Nephron (organoid): ENCODE measurements around the gene FLT3.
"Not testable (repeated sequence)": the region's sequence is repeated elsewhere in the genome, so short reads cannot be mapped to it uniquely, and the experiment has no call there.

Experiments
- H3K27ac Mint-ChIP-seq, 3 experiments: 2 replicates each; pipeline ENCODE4 v1.8.0; 2020; ENCODE audit warnings: mixed read lengths in 3 of 3, mild to moderate bottlenecking in 2 of 3, moderate library complexity in 1 of 3
- H3K27me3 Mint-ChIP-seq: 2 replicates; pipeline ENCODE4 v1.8.0; 2021; ENCODE audit warnings: low read depth, mild to moderate bottlenecking, moderate library complexity, mixed read lengths
- H3K36me3 Mint-ChIP-seq: 2 replicates; pipeline ENCODE4 v1.8.0; 2020; ENCODE audit warnings: low read depth, mixed read lengths
- H3K4me1 Mint-ChIP-seq: 2 replicates; pipeline ENCODE4 v1.8.0; 2020; ENCODE audit warnings: mixed read lengths
- H3K4me3 Mint-ChIP-seq, 3 experiments: 2 replicates each; pipeline ENCODE4 v1.8.0; 2020; ENCODE audit warnings: mild to moderate bottlenecking in 3 of 3, mixed read lengths in 3 of 3, moderate library complexity in 2 of 3
- H3K9me3 Mint-ChIP-seq: 2 replicates; pipeline ENCODE4 v1.8.0; 2020; ENCODE audit warnings: mixed read lengths
- TF ChIP-seq, protein P1 (sequence below), 3 experiments: fragments of 200-600 bp; sonication (generic); IDR thresholded peaks; one replicate each; pipeline ENCODE4 v1.5.0; 2021; ENCODE audit warnings: antibody characterized with exemption in 3 of 3; ENCODE audit not compliant: unreplicated experiment in 3 of 3

FLT3 gene

DNA sequence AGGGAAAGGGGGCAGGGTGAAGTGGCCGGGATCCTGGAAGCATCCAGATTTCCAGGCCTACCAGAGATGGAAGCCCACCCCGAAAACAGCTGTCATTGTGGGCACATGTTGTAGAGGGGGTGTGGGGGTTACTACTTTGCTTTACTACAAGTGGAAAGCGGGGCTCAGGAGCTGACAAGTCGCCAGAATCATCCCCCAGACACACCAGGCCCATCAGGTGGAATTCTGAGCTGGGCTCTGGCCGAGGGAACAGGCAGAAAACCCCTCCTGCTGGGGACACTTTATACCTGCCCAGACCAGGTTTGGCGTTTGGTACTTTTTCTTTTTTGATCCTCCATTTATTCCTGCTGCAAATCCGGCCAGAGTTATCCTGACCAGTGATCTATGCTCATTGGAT is 135.0 kb downstream of the FLT3 start:
- Mint-ChIP-seq H3K4me3 (peak overlapping the region in 2 of 3 experiments; percentile 63 to 65), H3K27me3 (peaks cover 100% of the 10 kb centered on the region), H3K27ac (no peak overlapping the region), H3K4me1 (peaks cover 20% of the 10 kb centered on the region), H3K9me3 (no peaks in the 10 kb centered on the region), H3K36me3 (no peaks in the 10 kb centered on the region)
- TF ChIP-seq, protein P1, sequence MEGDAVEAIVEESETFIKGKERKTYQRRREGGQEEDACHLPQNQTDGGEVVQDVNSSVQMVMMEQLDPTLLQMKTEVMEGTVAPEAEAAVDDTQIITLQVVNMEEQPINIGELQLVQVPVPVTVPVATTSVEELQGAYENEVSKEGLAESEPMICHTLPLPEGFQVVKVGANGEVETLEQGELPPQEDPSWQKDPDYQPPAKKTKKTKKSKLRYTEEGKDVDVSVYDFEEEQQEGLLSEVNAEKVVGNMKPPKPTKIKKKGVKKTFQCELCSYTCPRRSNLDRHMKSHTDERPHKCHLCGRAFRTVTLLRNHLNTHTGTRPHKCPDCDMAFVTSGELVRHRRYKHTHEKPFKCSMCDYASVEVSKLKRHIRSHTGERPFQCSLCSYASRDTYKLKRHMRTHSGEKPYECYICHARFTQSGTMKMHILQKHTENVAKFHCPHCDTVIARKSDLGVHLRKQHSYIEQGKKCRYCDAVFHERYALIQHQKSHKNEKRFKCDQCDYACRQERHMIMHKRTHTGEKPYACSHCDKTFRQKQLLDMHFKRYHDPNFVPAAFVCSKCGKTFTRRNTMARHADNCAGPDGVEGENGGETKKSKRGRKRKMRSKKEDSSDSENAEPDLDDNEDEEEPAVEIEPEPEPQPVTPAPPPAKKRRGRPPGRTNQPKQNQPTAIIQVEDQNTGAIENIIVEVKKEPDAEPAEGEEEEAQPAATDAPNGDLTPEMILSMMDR (IDR thresholded peaks at IDR 0.05; ENCODE audit: unreplicated experiment in 3 of 3) = no peak

DNA sequence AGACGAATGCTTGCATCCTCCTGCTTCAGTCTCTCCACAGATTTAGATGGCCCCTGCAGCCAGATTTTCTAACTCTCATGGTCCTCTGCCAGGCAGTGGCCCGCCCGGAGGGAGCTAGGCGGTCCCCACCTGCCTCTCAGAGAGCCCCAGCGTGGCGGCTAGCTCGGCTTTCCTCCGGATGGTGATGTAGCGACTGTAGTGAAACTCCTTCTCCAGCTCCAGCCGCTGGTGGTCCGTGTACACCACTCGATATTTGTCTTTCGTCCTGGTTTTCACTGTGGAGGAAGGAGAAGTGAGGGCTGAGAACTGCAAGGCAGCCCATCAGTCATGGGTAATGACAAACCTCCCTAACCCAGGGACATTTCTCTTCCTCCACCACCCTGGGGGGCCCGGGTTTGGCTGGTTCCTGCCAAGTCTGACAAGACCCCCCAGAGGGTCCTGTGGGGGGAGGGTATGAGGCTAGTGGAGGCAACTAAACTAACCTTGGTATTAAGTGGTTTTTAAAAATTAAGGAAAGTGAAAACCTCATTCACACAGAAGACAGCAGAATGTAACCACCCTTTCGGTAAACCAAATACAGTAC is 135.5 kb downstream of the FLT3 start:
- H3K36me3 Mint-ChIP-seq = no peaks in the 10 kb centered on the region
- peaks cover 19% of the 10 kb centered on the region for H3K4me1 Mint-ChIP-seq
- peak overlapping the region in 1 of 3 experiments; percentile 30 for H3K4me3 Mint-ChIP-seq
- TF ChIP-seq, protein P1 (IDR thresholded peaks at IDR 0.05; ENCODE audit: unreplicated experiment in 3 of 3) = no peak
- H3K9me3 Mint-ChIP-seq = no peaks in the 10 kb centered on the region
- peaks cover 100% of the 10 kb centered on the region for H3K27me3 Mint-ChIP-seq
- H3K27ac Mint-ChIP-seq = no peak overlapping the region

DNA sequence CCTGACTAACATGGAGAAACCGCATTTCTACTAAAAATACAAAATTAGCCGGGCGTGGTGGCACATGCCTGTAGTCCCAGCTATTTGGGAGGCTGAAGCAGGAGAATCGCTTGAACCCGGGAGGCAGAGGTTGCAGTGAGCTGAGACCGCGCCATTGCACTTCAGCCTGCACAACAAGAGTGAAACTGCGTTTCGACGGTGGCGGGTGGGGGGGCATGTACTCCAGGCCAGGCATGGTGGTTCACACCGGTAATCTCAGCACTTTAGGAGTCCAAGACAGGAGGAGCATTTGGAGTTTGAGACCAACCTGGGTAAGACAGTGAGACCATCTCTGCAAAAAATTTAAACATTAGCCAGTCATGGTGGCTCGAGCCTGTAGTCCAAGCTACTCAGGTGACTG is 136.2 kb downstream of the FLT3 start:
- not testable (repeated sequence) for H3K36me3 Mint-ChIP-seq

DNA sequence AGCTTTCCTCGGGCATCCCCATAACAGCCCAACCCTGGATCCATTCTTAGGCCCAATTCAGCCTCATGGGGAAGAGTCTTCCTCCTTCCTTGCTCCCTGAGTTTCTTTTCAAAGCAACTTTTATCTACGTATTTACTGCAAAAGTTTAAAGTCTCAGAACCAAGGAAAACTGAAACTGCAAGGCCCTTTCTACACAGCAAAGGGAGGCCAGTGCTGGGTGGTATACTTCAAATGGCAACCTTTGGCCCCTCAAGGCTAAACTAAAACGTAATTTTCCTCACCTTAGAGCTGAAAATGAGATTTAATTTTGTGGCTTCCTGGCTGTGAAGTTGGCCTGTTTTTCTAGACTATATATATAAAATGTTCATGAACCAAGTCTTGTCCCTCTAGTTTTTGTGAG is 136.9 kb downstream of the FLT3 start:
- TF ChIP-seq, protein P1 (IDR thresholded peaks at IDR 0.05; ENCODE audit: unreplicated experiment in 3 of 3) = no peak
- H3K27me3 Mint-ChIP-seq = peaks cover 100% of the 10 kb centered on the region
- H3K36me3 Mint-ChIP-seq = no peaks in the 10 kb centered on the region

More for the DNA sequence above, 136.2 kb downstream of the FLT3 start:
- H3K4me3 Mint-ChIP-seq, H3K9me3 Mint-ChIP-seq, H3K27ac Mint-ChIP-seq: not testable (repeated sequence)
- Mint-ChIP-seq H3K4me1 (peaks cover 12% of the 10 kb centered on the region), H3K27me3 (peaks cover 100% of the 10 kb centered on the region)

DNA sequence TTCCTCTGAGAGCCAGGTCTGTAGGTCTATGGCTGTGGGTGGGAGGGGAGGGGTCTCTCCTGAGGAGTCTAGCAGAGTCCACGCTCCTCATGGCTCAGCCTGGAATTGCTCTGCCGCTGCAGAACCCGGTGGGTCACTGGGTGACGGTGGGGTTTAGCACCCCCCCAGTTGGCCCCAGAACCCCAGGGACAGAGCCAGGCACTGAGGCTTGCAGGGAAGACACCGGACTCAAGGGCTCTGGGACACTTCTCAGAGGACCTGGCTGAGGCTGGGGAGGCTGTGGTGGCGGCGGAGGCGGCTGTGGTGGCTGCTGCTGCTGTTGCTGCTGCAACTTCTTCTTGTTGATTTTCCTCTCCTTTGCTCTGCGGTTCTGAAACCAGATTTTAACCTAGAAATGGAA is 137.4 kb downstream of the FLT3 start:
- H3K9me3 Mint-ChIP-seq = no peaks in the 10 kb centered on the region
- no peaks in the 10 kb centered on the region for H3K36me3 Mint-ChIP-seq
- H3K4me1 Mint-ChIP-seq = peaks cover 10% of the 10 kb centered on the region
- peaks cover 100% of the 10 kb centered on the region for H3K27me3 Mint-ChIP-seq
- TF ChIP-seq, protein P1 (IDR thresholded peaks at IDR 0.05; ENCODE audit: unreplicated experiment in 3 of 3) = no peak
- no peak overlapping the region for H3K27ac Mint-ChIP-seq
- no peak overlapping the region for H3K4me3 Mint-ChIP-seq

More for the DNA sequence above, 136.9 kb downstream of the FLT3 start:
- Mint-ChIP-seq H3K27ac (no peak overlapping the region), H3K4me3 (no peak overlapping the region), H3K9me3 (no peaks in the 10 kb centered on the region), H3K4me1 (peaks cover 11% of the 10 kb centered on the region)

DNA sequence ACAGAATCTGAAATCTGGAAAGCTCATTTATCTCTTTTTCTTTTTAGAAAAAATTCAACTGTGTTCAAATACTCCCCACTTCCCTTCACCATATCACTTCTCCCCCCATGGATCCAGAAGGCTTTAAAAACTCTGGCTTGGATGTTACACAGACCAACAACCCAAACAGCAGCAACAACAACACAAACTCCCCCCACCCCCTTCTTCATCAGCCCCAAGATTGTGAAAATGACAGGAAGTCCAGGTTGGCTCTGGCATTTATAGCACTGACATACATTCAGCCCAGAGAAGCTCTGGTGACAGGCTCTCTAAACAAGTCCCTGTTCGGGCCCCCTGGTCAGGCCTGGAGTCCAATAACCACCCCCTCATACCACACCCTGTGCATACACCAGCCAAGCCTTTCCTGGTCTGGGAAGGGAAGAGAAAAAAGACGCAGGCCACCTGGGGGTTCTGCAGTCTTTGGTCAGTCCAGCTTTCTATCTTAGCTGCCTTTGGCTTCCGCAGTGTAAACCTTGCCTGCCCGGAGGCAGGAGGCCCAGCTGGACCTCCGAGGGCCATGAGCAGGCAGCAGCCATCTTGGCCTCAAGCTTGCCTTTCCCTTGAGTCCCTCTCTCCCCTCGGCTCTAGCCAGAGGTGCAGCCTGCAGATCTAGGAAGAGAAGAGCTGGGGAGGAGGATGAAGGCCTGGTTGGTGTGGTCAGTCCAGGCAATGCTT is 138.1 kb downstream of the FLT3 start:
- Mint-ChIP-seq H3K4me1 (peaks cover 3% of the 10 kb centered on the region), H3K36me3 (no peaks in the 10 kb centered on the region), H3K27ac (no peak overlapping the region), H3K4me3 (peak overlapping the region in 2 of 3 experiments; percentile 4 to 48), H3K9me3 (no peaks in the 10 kb centered on the region), H3K27me3 (peaks cover 100% of the 10 kb centered on the region)
- TF ChIP-seq, protein P1 (IDR thresholded peaks at IDR 0.05; ENCODE audit: unreplicated experiment in 3 of 3) = no peak
